Esophagus muscularis mucosa (tissue), 4 donors: ENCODE data around the gene RPS6KA5.

Source experiments
- EP300 ChIP-seq: sonication (generic); formaldehyde crosslinking; IDR thresholded peaks from one replicate; pipeline ENCODE4 v1.6.1; 2017; ENCODE audit warnings: antibody characterized with exemption
- POLR2A ChIP-seq: fragments of 450-650 bp; IDR thresholded peaks from one replicate; pipeline ENCODE4 v1.6.1; 2017; ENCODE audit warnings: antibody characterized with exemption, moderate library complexity, mild to moderate bottlenecking, low read depth
- POLR2AphosphoS5 ChIP-seq, 2 donors: sonication (generic); formaldehyde crosslinking; IDR thresholded peaks; one replicate each; pipeline ENCODE4 v1.6.1; 2017; ENCODE audit warnings: antibody characterized with exemption in 2 of 2
- TF ChIP-seq, protein P1 (sequence below), 3 experiments: fragments of 200-600 bp in 2 of 3; fragments of 450-650 bp in 1 of 3; sonication (generic) in 2 of 3; IDR thresholded peaks; one replicate each; pipeline ENCODE4 v1.5.1; 2017 to 2019; ENCODE audit warnings: antibody characterized with exemption in 3 of 3, mild to moderate bottlenecking in 2 of 3, moderate library complexity in 1 of 3

DNA sequence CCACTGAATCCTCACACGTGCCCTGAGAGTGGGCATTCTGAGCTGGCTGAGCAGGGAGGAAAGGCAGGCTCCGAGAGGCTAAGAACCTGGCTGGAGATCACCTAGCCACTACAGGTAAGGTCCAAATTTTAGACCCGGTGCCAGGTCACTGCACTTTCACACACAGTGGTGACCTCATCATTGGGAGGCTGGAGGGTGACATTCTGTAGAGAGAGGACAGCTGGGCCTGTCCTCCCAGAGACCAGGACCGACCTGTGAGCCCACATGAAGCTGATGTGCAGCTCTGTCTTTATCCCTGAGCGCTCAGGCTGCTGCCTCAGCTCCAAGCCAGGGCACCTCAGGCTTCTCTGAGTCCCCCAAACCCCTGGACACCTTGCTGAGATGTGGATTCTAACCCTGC lies 248.3 kb downstream of the RPS6KA5 start:
- TF ChIP-seq EP300 (no peak), POLR2A (no peak), POLR2AphosphoS5 (IDR thresholded peaks at IDR 0.05) (no peak)
- TF ChIP-seq, protein P1, sequence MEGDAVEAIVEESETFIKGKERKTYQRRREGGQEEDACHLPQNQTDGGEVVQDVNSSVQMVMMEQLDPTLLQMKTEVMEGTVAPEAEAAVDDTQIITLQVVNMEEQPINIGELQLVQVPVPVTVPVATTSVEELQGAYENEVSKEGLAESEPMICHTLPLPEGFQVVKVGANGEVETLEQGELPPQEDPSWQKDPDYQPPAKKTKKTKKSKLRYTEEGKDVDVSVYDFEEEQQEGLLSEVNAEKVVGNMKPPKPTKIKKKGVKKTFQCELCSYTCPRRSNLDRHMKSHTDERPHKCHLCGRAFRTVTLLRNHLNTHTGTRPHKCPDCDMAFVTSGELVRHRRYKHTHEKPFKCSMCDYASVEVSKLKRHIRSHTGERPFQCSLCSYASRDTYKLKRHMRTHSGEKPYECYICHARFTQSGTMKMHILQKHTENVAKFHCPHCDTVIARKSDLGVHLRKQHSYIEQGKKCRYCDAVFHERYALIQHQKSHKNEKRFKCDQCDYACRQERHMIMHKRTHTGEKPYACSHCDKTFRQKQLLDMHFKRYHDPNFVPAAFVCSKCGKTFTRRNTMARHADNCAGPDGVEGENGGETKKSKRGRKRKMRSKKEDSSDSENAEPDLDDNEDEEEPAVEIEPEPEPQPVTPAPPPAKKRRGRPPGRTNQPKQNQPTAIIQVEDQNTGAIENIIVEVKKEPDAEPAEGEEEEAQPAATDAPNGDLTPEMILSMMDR (IDR thresholded peaks at IDR 0.05), result no peak
